Subcutaneous preadipocyte (primary cell): ENCODE data around the gene DNAJC15. TPM values are rescaled to one million over a fixed set of nuclear protein-coding genes. Genes with fewer than 3 reads are reported as not detected.

Experiments
- total RNA-seq: library from RNA; depleted of rRNA; stranded (reverse); fragments of >200 nt; gene quantifications from 2 replicates; pipeline ENCODE4 v1.2.3, GENCODE V29; 2012

Gene DNAJC15
- 8.8 and 13.7 TPM in 2 replicates for total RNA-seq

GRCh38 chr13:43023289-43023963, at the start of gene DNAJC15:
DNAJC15 (plus strand) TSS chr13:43023586; CDS start chr13:43023627, 41 bp downstream.

GRCh38 chr13:42991898-42992763, 31.3 kb upstream of the DNAJC15 start, which contains the start of gene EPSTI1:
EPSTI1 (minus strand) TSS chr13:42992241; CDS start chr13:42992165, 76 bp downstream.

Other genes starting within 250 kb of the DNAJC15 start
- not detected in 2 replicates for gene FAM216B, start 242.0 kb upstream of the DNAJC15 start, total RNA-seq
- 2.2 and 10.3 TPM in 2 replicates for gene EPSTI1, start 31.3 kb upstream of the DNAJC15 start, total RNA-seq